OCI-LY7 (cell line): ENCODE results near the gene FNBP1.

ENCODE experiments used
- EZH2phosphoT487 ChIP-seq: fragments of 200-600 bp; sonication (generic); IDR thresholded peaks from 2 replicates; pipeline ENCODE4 v1.6.1; 2018; ENCODE audit warnings: low read depth, borderline replicate concordance, mild to moderate bottlenecking, mixed run types, antibody characterized with exemption, low read length, moderate library complexity, mixed read lengths
- TF ChIP-seq, protein P1 (sequence below): fragments of 200-600 bp; sonication (generic); conservative IDR thresholded peaks from 2 replicates; pipeline ENCODE4 v1.5.1; 2014; ENCODE audit warnings: mild to moderate bottlenecking, antibody characterized with exemption, low read length, moderate library complexity, mixed read lengths

DNA sequence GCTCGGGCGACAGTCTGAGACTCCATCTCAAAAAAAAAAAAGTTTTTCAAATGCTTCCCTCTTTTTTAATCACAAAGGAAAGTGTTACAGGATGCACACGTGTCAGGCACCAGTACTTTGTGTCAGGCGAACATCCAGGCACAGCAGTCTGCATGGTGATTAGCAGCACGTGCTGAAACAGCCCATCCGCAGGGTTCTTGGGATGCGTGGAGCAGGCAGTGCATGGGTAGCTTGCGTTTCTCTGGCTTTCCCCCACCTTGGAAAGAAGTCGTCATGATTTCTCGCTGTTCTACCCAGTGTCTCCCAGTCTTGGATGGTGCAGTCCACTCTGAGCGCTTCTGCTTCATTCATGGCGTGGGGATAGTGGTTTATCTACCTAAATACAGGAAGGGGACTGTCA, 46.2 kb upstream of the FNBP1 start:
- TF ChIP-seq, protein P1, sequence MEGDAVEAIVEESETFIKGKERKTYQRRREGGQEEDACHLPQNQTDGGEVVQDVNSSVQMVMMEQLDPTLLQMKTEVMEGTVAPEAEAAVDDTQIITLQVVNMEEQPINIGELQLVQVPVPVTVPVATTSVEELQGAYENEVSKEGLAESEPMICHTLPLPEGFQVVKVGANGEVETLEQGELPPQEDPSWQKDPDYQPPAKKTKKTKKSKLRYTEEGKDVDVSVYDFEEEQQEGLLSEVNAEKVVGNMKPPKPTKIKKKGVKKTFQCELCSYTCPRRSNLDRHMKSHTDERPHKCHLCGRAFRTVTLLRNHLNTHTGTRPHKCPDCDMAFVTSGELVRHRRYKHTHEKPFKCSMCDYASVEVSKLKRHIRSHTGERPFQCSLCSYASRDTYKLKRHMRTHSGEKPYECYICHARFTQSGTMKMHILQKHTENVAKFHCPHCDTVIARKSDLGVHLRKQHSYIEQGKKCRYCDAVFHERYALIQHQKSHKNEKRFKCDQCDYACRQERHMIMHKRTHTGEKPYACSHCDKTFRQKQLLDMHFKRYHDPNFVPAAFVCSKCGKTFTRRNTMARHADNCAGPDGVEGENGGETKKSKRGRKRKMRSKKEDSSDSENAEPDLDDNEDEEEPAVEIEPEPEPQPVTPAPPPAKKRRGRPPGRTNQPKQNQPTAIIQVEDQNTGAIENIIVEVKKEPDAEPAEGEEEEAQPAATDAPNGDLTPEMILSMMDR: no peak
- TF ChIP-seq EZH2phosphoT487: no peak
